ENCODE data around the gene PIK3CG.

PIK3CG gene

GRCh38 chr7:106858618-106859532 lies 6.2 kb upstream of the PIK3CG start:
- DNase-seq (ENCODE audit: low read depth in 2 of 2) = no peak

GRCh38 chr7:106862317-106863089 lies 2.6 kb upstream of the PIK3CG start:
- no peak for DNase-seq (ENCODE audit: low read depth in 2 of 2)

GRCh38 chr7:106863274-106863997 lies 1.6 kb upstream of the PIK3CG start:
- no peak for DNase-seq (ENCODE audit: low read depth in 2 of 2)

- no peak for DNase-seq (ENCODE audit: low read depth in 2 of 2)
These were observed 592 bp upstream of the PIK3CG start for GRCh38 chr7:106864298-106865081.

GRCh38 chr7:106866298-106867281 lies 1.5 kb downstream of the PIK3CG start:
- no peak for DNase-seq (ENCODE audit: low read depth in 2 of 2)

GRCh38 chr7:106867641-106868351 lies 2.7 kb downstream of the PIK3CG start:
- no peak for DNase-seq (ENCODE audit: low read depth in 2 of 2)

- DNase-seq (ENCODE audit: low read depth in 2 of 2) = no peak
These were observed 3.3 kb downstream of the PIK3CG start for GRCh38 chr7:106868364-106868763.

- no peak for DNase-seq (ENCODE audit: low read depth in 2 of 2)
These were observed 4.9 kb downstream of the PIK3CG start for GRCh38 chr7:106869954-106870353.

GRCh38 chr7:106870528-106870927 lies 5.4 kb downstream of the PIK3CG start:
- no peak for DNase-seq (ENCODE audit: low read depth in 2 of 2)

- DNase-seq (ENCODE audit: low read depth in 2 of 2) = no peak
These were observed 5.9 kb downstream of the PIK3CG start for GRCh38 chr7:106870983-106871410.

- DNase-seq (ENCODE audit: low read depth in 2 of 2) = no peak
These were observed 6.9 kb downstream of the PIK3CG start for GRCh38 chr7:106871793-106872571.

GRCh38 chr7:106872763-106873162 lies 7.7 kb downstream of the PIK3CG start:
- no peak for DNase-seq (ENCODE audit: low read depth in 2 of 2)

- no peak for DNase-seq (ENCODE audit: low read depth in 2 of 2)
These were observed 9.0 kb downstream of the PIK3CG start for GRCh38 chr7:106874076-106874475.

GRCh38 chr7:106875508-106875907 lies 10.4 kb downstream of the PIK3CG start:
- no peak for DNase-seq (ENCODE audit: low read depth in 2 of 2)

GRCh38 chr7:106878748-106879439 lies 13.8 kb downstream of the PIK3CG start:
- DNase-seq (ENCODE audit: low read depth in 2 of 2) = no peak

GRCh38 chr7:106881984-106882383 lies 16.9 kb downstream of the PIK3CG start:
- no peak for DNase-seq (ENCODE audit: low read depth in 2 of 2)

- DNase-seq (ENCODE audit: low read depth in 2 of 2) = no peak
These were observed 18.5 kb downstream of the PIK3CG start for GRCh38 chr7:106883456-106884026.

GRCh38 chr7:106885652-106886051 lies 20.6 kb downstream of the PIK3CG start:
- no peak for DNase-seq (ENCODE audit: low read depth in 2 of 2)

All from stimulated activated CD4-positive, alpha-beta T cell treated with anti-CD3 and anti-CD28 coated beads, Interleukin-12 subunit alpha, Interleukin-12 subunit beta, amount 100 ng/mL, for 24 hours (primary cell).